Measurements from ENCODE around the gene CXCR6. TPM values are rescaled to one million over a fixed set of nuclear protein-coding genes. Genes with fewer than 3 reads are reported as not detected.

Gene CXCR6
- total and polyA plus RNA-seq, 2 of the 13 experiments (the other 11 are each of a cell fraction or from before 2014, with no cell fraction given): not detected

DNA sequence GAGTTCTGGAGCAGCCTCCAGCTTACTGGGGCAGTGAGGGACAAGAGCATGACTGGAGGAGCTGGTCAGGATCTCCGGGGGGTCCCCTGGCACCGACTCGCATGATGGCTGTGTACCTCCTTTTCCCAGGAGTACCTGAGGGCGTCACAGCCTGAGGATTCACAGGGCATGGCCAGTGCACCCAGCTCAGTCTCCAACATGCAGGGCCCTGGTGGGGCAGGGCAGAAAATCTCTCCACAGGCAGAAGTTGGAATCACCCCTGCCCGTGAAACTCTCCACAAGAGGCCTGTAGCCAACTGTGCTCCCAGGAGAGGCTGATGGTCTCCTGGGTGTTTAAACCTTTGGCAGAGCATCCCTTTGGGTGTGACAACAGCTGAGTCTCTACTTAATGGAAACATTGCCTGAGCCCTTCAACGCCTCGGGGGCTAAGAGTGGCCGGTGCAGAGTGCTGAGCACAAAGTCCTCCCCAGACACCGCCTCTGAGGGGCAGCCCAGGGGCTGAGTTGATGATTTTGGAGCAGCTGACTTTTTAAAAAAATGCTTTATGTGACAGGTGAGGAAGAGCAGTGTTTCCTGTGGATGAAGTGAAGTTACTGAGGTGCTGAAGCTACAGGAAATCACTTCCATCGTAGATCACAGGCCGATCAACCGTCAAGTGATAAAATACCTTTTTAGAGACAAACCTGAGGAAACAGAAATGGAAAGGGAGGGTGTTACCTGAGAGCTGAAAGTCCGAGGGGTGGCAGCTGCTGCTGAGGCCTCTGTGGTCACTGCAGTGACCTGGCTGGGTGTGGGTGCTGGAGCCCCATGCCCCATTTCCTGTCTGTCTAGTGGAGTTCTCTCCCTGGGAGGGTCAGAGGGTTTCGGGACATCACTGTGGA is 21.9 kb upstream of the CXCR6 start:
- no peaks in the 10 kb centered on the region for H3K4me1 ChIP-seq (ENCODE audit: insufficient read depth, low read length)
- no peaks in the 10 kb centered on the region for H3K79me2 ChIP-seq (ENCODE audit: insufficient read depth, low read length)
- H3K9ac ChIP-seq (ENCODE audit: insufficient read depth, low read depth, low read length): no peak overlapping the region
- no peaks in the 10 kb centered on the region for H3K9me3 ChIP-seq (ENCODE audit: low read length)
- H4K20me1 ChIP-seq (ENCODE audit: insufficient read depth, low read length): no peaks in the 10 kb centered on the region
- intact Hi-C loops (cut with micrococcal nuclease; ENCODE audit: unreplicated experiment): no loop called here
- BruUV-seq (replicated peaks): no TSS peak
- TF ChIP-seq REL (CRISPR knock-in tag; conservative IDR thresholded peaks at IDR 0.05): no peak
- TF ChIP-seq NONO (IDR thresholded peaks at IDR 0.05): no peak
- TF ChIP-seq NONO (CRISPR knock-in tag; conservative IDR thresholded peaks at IDR 0.05): no peak
- TF ChIP-seq ZNF75D (CRISPR knock-in tag; IDR thresholded peaks at IDR 0.05; ENCODE audit: borderline replicate concordance): no peak
- no peak for TF ChIP-seq HIVEP1 (CRISPR knock-in tag; IDR thresholded peaks at IDR 0.05)
- TF ChIP-seq UBTF (CRISPR knock-in tag; IDR thresholded peaks at IDR 0.05): no peak
- H3K27me3 ChIP-seq (ENCODE audit: control insufficient read depth in 1 of 2, insufficient read depth in 2 of 2, low read length in 2 of 2): no peaks in the 10 kb centered on the region
- DNase-seq (ENCODE audit: low spot score) (no peak), FAIRE-seq (no peak), ATAC-seq (no peak)
- no peak overlapping the region for H3K27ac ChIP-seq (ENCODE audit: extremely low read length, insufficient read depth, low read length)
- H3K36me3 ChIP-seq (replicated peaks in 1 of 2; ENCODE audit: control insufficient read depth in 1 of 2, insufficient read depth in 2 of 2, low read length in 2 of 2): peaks cover 10 to 32% of the 10 kb centered on the region in 2 experiments; a peak in 4 of 5 replicates
- no peak overlapping the region for H3K4me2 ChIP-seq (ENCODE audit: low read depth, low read length)
- 97% methylated on average over 10 of the region's 14 CpGs for WGBS (ENCODE audit: low lambda C conversion rate)
- ChIA-PET POLR2A (no interaction called here), CTCF (ENCODE audit: low intra/inter-chr PET ratio, low total read pairs) (no interaction called here)
- no peak overlapping the region for H3K4me3 ChIP-seq (replicated peaks in 1 of 3; ENCODE audit: insufficient read depth in 1 of 3, low read depth in 2 of 3, low read length in 3 of 3)
- in situ Hi-C loops (cut with HindIII; ENCODE audit: extremely low pct_ligation_motif_present, low pct_unique_long_range_greater_than_20kb): loop anchor here (25.0 kb wide), 1 partner anchor 684 kb away; the partner anchor contains the start of gene TMEM158
- H2AFZ ChIP-seq (ENCODE audit: low read length): no peak overlapping the region
